GM23338 (cell line): ENCODE data around the gene FCRL5. TPM values are rescaled to one million over a fixed set of nuclear protein-coding genes. Genes with fewer than 3 reads are reported as not detected.

Experiments
- ATAC-seq: fragments of 200-7000 bp; cut with Tn5 transposase; 3 replicates; pipeline ENCODE4 v1.9.1; 2020
- DNase-seq: peaks from one replicate; pipeline ENCODE4 v3.0.0-alpha.2; 2015; ENCODE audit warnings: low spot score
- H2AFZ ChIP-seq: fragments of 200-600 bp; sonication (generic); 2 replicates; pipeline ENCODE4 v1.8.0; 2016; ENCODE audit warnings: antibody characterized with exemption, mild to moderate bottlenecking, moderate library complexity
- H3F3A ChIP-seq: fragments of 200-600 bp; sonication (generic); replicated peaks from 2 replicates; pipeline ENCODE4 v1.8.0; 2017; ENCODE audit warnings: antibody characterized with exemption, mixed run types, low read depth
- H3K27ac ChIP-seq: fragments of 200-600 bp; sonication (generic); 2 replicates; pipeline ENCODE4 v1.6.1; 2016; ENCODE audit warnings: low read depth
- H3K27me3 ChIP-seq: fragments of 200-600 bp; sonication (generic); 2 replicates; pipeline ENCODE4 v1.8.0; 2016; ENCODE audit warnings: mild to moderate bottlenecking, mixed run types, moderate library complexity; ENCODE audit not compliant: insufficient read depth
- H3K36me3 ChIP-seq: fragments of 200-600 bp; sonication (generic); 2 replicates; pipeline ENCODE4 v1.8.0; 2016; ENCODE audit warnings: mild to moderate bottlenecking; ENCODE audit not compliant: insufficient read depth
- H3K4me1 ChIP-seq: fragments of 200-600 bp; sonication (generic); 2 replicates; pipeline ENCODE4 v1.8.0; 2016; ENCODE audit warnings: mild to moderate bottlenecking, moderate library complexity; ENCODE audit not compliant: insufficient read depth
- H3K4me2 ChIP-seq: fragments of 200-600 bp; sonication (generic); 2 replicates; pipeline ENCODE4 v1.7.1; 2017; ENCODE audit warnings: mixed run types
- H3K4me3 ChIP-seq: fragments of 200-600 bp; sonication (generic); 2 replicates; pipeline ENCODE4 v1.6.1; 2016; ENCODE audit warnings: mixed run types
- H3K79me2 ChIP-seq: fragments of 200-600 bp; sonication (generic); replicated peaks from 2 replicates; pipeline ENCODE4 v1.8.0; 2017; ENCODE audit warnings: mild to moderate bottlenecking; ENCODE audit not compliant: insufficient read depth
- H3K9me2 ChIP-seq: fragments of 200-600 bp; sonication (generic); 2 replicates; pipeline ENCODE4 v1.8.0; 2017; ENCODE audit not compliant: insufficient read depth
- H4K20me1 ChIP-seq: fragments of 200-600 bp; sonication (generic); replicated peaks from 2 replicates; pipeline ENCODE4 v1.8.0; 2017; ENCODE audit warnings: mild to moderate bottlenecking; ENCODE audit not compliant: insufficient read depth
- H3K27ac Mint-ChIP-seq: 2 replicates; pipeline ENCODE4 v1.8.0; 2020; ENCODE audit warnings: inconsistent platforms, mild to moderate bottlenecking, moderate library complexity, mixed read lengths
- H3K27me3 Mint-ChIP-seq: 3 replicates; pipeline ENCODE4 v1.8.0; 2022; ENCODE audit warnings: low read depth, mild to moderate bottlenecking, moderate library complexity, mixed read lengths, inconsistent platforms; ENCODE audit not compliant: insufficient read depth, poor library complexity
- H3K36me3 Mint-ChIP-seq: 3 replicates; pipeline ENCODE4 v1.8.0; 2021; ENCODE audit warnings: low read depth, mild to moderate bottlenecking, inconsistent platforms, moderate library complexity, mixed read lengths
- H3K4me1 Mint-ChIP-seq: 3 replicates; pipeline ENCODE4 v1.8.0; 2020; ENCODE audit warnings: mild to moderate bottlenecking, inconsistent platforms, mixed read lengths
- H3K4me3 Mint-ChIP-seq: 3 replicates; pipeline ENCODE4 v1.8.0; 2021; ENCODE audit warnings: moderate library complexity, mild to moderate bottlenecking, inconsistent platforms, mixed read lengths
- H3K9me3 Mint-ChIP-seq: 3 replicates; pipeline ENCODE4 v1.8.0; 2020; ENCODE audit warnings: moderate library complexity, mild to moderate bottlenecking, inconsistent platforms, mixed read lengths
- CREB1 ChIP-seq: fragments of 250-450 bp; sonication (Bioruptor Pico); IDR thresholded peaks from 2 replicates; pipeline ENCODE4 v1.5.0; 2020; ENCODE audit warnings: low read depth, mild to moderate bottlenecking, moderate library complexity
- EZH2 ChIP-seq: fragments of 200-600 bp; sonication (generic); IDR thresholded peaks from one replicate; pipeline ENCODE4 v1.8.0; 2017; ENCODE audit warnings: antibody characterized with exemption, mild to moderate bottlenecking, low read depth; ENCODE audit not compliant: unreplicated experiment
- JUNB ChIP-seq: IDR thresholded peaks from one replicate; pipeline ENCODE4 v1.6.1; 2016; ENCODE audit warnings: antibody characterized with exemption; ENCODE audit not compliant: unreplicated experiment
- polyA plus RNA-seq: library from polyadenylated mRNA; unstranded; fragments of >200 nt; fragmentation: Nextera tagmentation; extraction: Ambion mirVana; gene quantifications from 2 replicates; pipeline ENCODE4 v1.2.1, GENCODE V29; 2016
- total RNA-seq: library from RNA; depleted of rRNA; stranded (reverse); fragments of >200 nt; shearing (Covaris generic); gene quantifications from 2 replicates; pipeline ENCODE4 v1.2.3, GENCODE V29; 2014
- TF ChIP-seq, protein P1 (sequence below): fragments of 250-450 bp; sonication (Bioruptor Pico); IDR thresholded peaks from 2 replicates; pipeline ENCODE4 v1.5.0; 2020; ENCODE audit warnings: mild to moderate bottlenecking, moderate library complexity
- TF ChIP-seq, protein P2 (sequence below): IDR thresholded peaks from 2 replicates; pipeline ENCODE4 v1.6.1; 2016; ENCODE audit warnings: antibody characterized with exemption

The FCRL5 gene
- total and polyA plus RNA-seq, 2 experiments from 2014 or later = 0.79 to 2.8 TPM

GRCh38 chr1:157477419-157477818 is 74.9 kb downstream of the FCRL5 start:
- H3K27me3 Mint-ChIP-seq = peaks cover 9% of the 10 kb centered on the region
- H3K9me2 ChIP-seq = peaks cover 7% of the 10 kb centered on the region
- H3F3A ChIP-seq = no peaks in the 10 kb centered on the region
- TF ChIP-seq EZH2 (no peak), CREB1 (CRISPR knock-in tag) (no peak)
- TF ChIP-seq, protein P1, sequence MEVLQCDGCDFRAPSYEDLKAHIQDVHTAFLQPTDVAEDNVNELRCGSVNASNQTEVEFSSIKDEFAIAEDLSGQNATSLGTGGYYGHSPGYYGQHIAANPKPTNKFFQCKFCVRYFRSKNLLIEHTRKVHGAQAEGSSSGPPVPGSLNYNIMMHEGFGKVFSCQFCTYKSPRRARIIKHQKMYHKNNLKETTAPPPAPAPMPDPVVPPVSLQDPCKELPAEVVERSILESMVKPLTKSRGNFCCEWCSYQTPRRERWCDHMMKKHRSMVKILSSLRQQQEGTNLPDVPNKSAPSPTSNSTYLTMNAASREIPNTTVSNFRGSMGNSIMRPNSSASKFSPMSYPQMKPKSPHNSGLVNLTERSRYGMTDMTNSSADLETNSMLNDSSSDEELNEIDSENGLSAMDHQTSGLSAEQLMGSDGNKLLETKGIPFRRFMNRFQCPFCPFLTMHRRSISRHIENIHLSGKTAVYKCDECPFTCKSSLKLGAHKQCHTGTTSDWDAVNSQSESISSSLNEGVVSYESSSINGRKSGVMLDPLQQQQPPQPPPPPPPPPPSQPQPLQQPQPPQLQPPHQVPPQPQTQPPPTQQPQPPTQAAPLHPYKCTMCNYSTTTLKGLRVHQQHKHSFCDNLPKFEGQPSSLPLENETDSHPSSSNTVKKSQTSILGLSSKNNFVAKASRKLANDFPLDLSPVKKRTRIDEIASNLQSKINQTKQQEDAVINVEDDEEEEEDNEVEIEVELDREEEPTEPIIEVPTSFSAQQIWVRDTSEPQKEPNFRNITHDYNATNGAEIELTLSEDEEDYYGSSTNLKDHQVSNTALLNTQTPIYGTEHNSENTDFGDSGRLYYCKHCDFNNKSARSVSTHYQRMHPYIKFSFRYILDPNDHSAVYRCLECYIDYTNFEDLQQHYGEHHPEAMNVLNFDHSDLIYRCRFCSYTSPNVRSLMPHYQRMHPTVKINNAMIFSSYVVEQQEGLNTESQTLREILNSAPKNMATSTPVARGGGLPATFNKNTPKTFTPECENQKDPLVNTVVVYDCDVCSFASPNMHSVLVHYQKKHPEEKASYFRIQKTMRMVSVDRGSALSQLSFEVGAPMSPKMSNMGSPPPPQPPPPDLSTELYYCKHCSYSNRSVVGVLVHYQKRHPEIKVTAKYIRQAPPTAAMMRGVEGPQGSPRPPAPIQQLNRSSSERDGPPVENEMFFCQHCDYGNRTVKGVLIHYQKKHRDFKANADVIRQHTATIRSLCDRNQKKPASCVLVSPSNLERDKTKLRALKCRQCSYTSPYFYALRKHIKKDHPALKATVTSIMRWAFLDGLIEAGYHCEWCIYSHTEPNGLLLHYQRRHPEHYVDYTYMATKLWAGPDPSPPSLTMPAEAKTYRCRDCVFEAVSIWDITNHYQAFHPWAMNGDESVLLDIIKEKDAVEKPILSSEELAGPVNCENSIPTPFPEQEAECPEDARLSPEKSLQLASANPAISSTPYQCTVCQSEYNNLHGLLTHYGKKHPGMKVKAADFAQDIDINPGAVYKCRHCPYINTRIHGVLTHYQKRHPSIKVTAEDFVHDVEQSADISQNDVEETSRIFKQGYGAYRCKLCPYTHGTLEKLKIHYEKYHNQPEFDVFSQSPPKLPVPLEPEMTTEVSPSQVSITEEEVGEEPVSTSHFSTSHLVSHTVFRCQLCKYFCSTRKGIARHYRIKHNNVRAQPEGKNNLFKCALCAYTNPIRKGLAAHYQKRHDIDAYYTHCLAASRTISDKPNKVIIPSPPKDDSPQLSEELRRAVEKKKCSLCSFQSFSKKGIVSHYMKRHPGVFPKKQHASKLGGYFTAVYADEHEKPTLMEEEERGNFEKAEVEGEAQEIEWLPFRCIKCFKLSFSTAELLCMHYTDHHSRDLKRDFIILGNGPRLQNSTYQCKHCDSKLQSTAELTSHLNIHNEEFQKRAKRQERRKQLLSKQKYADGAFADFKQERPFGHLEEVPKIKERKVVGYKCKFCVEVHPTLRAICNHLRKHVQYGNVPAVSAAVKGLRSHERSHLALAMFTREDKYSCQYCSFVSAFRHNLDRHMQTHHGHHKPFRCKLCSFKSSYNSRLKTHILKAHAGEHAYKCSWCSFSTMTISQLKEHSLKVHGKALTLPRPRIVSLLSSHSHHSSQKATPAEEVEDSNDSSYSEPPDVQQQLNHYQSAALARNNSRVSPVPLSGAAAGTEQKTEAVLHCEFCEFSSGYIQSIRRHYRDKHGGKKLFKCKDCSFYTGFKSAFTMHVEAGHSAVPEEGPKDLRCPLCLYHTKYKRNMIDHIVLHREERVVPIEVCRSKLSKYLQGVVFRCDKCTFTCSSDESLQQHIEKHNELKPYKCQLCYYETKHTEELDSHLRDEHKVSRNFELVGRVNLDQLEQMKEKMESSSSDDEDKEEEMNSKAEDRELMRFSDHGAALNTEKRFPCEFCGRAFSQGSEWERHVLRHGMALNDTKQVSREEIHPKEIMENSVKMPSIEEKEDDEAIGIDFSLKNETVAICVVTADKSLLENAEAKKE = no peak
- H3K79me2 ChIP-seq = no peaks in the 10 kb centered on the region
- peaks cover 6% of the 10 kb centered on the region for H3K4me1 ChIP-seq
- DNase-seq (no peak), ATAC-seq (no peak)
- no peak overlapping the region for H2AFZ ChIP-seq
- no peak overlapping the region for H3K4me3 ChIP-seq
- no peak overlapping the region for H3K4me2 ChIP-seq
- no peaks in the 10 kb centered on the region; the same call in none of the 3 replicates for H3K4me1 Mint-ChIP-seq
- H3K27me3 ChIP-seq = no peaks in the 10 kb centered on the region
- no peaks in the 10 kb centered on the region for H3K36me3 ChIP-seq
- peaks cover 16% of the 10 kb centered on the region; the same call in 2 of the 3 replicates for H3K9me3 Mint-ChIP-seq
- no peak overlapping the region for H3K27ac ChIP-seq
- no peak overlapping the region for H3K4me3 Mint-ChIP-seq
- no peaks in the 10 kb centered on the region for H4K20me1 ChIP-seq
- H3K27ac Mint-ChIP-seq = no peak overlapping the region
- H3K36me3 Mint-ChIP-seq = peaks cover 4% of the 10 kb centered on the region; the same call in 1 of the 3 replicates

DNA sequence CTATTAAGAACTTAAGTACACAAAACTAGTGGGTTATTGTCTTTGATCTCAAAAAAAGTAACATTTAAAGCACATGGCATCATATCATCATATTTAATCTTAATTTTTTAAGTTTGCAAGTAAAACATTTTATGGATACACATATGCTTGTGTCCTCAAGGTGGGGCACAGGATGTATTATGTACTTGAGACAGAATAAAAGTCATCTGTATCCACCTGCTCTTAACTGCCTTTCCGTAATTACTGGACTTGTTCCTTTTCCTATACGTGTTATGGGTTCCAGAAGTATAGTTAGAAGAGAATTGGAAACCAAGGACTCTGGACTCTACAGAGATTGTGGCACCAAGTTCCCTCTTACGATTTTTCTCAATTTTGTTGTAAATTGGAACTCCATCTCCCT is 79.4 kb downstream of the FCRL5 start:
- no peak for DNase-seq
- H3K27me3 ChIP-seq = no peaks in the 10 kb centered on the region
- H3F3A ChIP-seq = no peaks in the 10 kb centered on the region
- H4K20me1 ChIP-seq = no peaks in the 10 kb centered on the region
- no peak overlapping the region for H3K4me2 ChIP-seq
- H3K4me3 Mint-ChIP-seq = no peak overlapping the region
- H3K27ac Mint-ChIP-seq = no peak overlapping the region
- no peak overlapping the region for H3K27ac ChIP-seq
- H3K9me2 ChIP-seq = peaks cover 5% of the 10 kb centered on the region; the same call in 1 of the 2 replicates
- peaks cover 36% of the 10 kb centered on the region for H3K4me1 ChIP-seq
- no peak for ATAC-seq
- no peaks in the 10 kb centered on the region for H3K36me3 ChIP-seq
- H3K9me3 Mint-ChIP-seq = peaks cover 16% of the 10 kb centered on the region; the same call in 2 of the 3 replicates
- peaks cover 4% of the 10 kb centered on the region; the same call in 1 of the 3 replicates for H3K36me3 Mint-ChIP-seq
- H2AFZ ChIP-seq = peak overlapping the region; percentile 97; the same call in 1 of the 2 replicates
- H3K4me1 Mint-ChIP-seq = peaks cover 24% of the 10 kb centered on the region
- no peak overlapping the region for H3K4me3 ChIP-seq
- peaks cover 9% of the 10 kb centered on the region for H3K27me3 Mint-ChIP-seq
- no peaks in the 10 kb centered on the region for H3K79me2 ChIP-seq
- TF ChIP-seq CREB1 (CRISPR knock-in tag) (no peak), JUNB (no peak)
- TF ChIP-seq, protein P1 = no peak
- TF ChIP-seq, protein P2, sequence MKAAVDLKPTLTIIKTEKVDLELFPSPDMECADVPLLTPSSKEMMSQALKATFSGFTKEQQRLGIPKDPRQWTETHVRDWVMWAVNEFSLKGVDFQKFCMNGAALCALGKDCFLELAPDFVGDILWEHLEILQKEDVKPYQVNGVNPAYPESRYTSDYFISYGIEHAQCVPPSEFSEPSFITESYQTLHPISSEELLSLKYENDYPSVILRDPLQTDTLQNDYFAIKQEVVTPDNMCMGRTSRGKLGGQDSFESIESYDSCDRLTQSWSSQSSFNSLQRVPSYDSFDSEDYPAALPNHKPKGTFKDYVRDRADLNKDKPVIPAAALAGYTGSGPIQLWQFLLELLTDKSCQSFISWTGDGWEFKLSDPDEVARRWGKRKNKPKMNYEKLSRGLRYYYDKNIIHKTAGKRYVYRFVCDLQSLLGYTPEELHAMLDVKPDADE = no peak
